Tibial artery (tissue), 4 donors: ENCODE data around the gene RPRD1A.
A peak's percentile ranks its signal among the peaks of the same experiment; 100 is the strongest.
"Not testable (repeated sequence)": the region's sequence is repeated elsewhere in the genome, so short reads cannot be mapped to it uniquely, and the experiment has no call there.

Experiments
- DNase-seq, 2 donors: peaks; one replicate each; pipeline ENCODE4 v3.0.0-alpha.2; 2019
- H3K27ac ChIP-seq, 2 donors: fragments of 200-600 bp; sonication (generic) in 1 of 2; 1 replicate in 1 of 2; 2 replicates in 1 of 2; pipeline ENCODE4 v1.5.1; 2018 to 2019; ENCODE audit warnings: mild to moderate bottlenecking in 1 of 2
- H3K27me3 ChIP-seq, 2 donors: fragments of 200-600 bp; sonication (generic) in 1 of 2; one replicate each; pipeline versions ENCODE4 v1.5.1 to v1.6.0; 2016 to 2019
- H3K36me3 ChIP-seq, 3 donors: fragments of 200-600 bp; sonication (generic) in 2 of 3; one replicate each; pipeline ENCODE4 v1.5.1; 2016 to 2019; ENCODE audit warnings: mild to moderate bottlenecking in 2 of 3
- H3K4me1 ChIP-seq, 4 donors: fragments of 200-600 bp; sonication (generic) in 2 of 4; 1 replicate in 3 of 4; 2 replicates in 1 of 4; pipeline ENCODE4 v1.5.1; 2016 to 2019
- H3K4me3 ChIP-seq, 2 donors: fragments of 200-600 bp; sonication (generic) in 1 of 2; 1 replicate in 1 of 2; 2 replicates in 1 of 2; pipeline ENCODE4 v1.5.1; 2018 to 2019; ENCODE audit warnings: mild to moderate bottlenecking in 2 of 2
- H3K9me3 ChIP-seq, 3 donors: fragments of 200-600 bp; sonication (generic) in 1 of 3; one replicate each; pipeline ENCODE4 v1.5.1; 2016 to 2019
- intact Hi-C: fragments of 100-400 bp; cut with DNase I; formaldehyde crosslinking; loops from one replicate; pipeline ENCODE4 v1.15.0; 2023; ENCODE audit warnings: low total_unique reads
- TF ChIP-seq, protein P1 (sequence below), 2 experiments: fragments of 200-600 bp in 1 of 2; fragments of 450-650 bp in 1 of 2; IDR thresholded peaks; one replicate each; pipeline ENCODE4 v1.5.1; 2017 to 2019; ENCODE audit warnings: antibody characterized with exemption in 2 of 2, mild to moderate bottlenecking in 1 of 2, moderate library complexity in 1 of 2

RPRD1A gene

DNA sequence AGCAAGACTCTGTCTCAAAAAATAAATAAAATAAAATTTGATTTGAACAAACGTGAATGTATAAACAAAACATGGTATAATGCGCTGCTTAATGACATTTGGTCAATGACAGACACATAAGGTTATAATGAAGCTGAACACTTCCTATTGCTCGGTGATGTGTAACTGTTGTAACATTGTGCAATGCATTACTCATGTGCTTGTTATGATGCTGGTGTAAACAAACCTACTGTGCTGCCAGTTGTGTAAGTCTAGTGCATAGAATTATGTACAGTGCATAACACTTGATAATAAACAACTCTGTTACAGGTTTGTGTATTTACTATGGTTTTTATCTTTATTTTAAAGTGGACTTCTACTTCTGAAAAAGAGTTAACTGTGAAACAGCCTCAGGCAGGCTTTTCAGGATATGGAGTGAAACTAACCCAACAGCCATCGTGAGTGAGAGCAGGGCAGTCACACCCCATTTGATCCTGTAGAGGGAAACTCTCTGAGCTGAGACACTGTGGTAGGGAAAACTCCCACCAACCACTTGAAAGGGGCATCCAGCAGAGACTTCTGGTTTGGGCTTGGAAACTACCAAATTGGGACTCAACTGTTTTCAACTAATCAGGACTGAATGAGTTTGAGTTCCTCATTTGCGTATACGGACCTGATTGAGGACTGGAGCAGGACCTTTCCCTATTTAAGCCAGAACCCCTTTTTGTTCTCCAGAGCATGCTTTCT, 8.7 kb upstream of the RPRD1A start:
- H3K27me3 ChIP-seq: peaks cover 0 to 8% of the 10 kb centered on the region in 2 donors
- no peak for DNase-seq
- H3K27ac ChIP-seq: no peak overlapping the region
- H3K9me3 ChIP-seq: no peaks in the 10 kb centered on the region
- TF ChIP-seq, protein P1, sequence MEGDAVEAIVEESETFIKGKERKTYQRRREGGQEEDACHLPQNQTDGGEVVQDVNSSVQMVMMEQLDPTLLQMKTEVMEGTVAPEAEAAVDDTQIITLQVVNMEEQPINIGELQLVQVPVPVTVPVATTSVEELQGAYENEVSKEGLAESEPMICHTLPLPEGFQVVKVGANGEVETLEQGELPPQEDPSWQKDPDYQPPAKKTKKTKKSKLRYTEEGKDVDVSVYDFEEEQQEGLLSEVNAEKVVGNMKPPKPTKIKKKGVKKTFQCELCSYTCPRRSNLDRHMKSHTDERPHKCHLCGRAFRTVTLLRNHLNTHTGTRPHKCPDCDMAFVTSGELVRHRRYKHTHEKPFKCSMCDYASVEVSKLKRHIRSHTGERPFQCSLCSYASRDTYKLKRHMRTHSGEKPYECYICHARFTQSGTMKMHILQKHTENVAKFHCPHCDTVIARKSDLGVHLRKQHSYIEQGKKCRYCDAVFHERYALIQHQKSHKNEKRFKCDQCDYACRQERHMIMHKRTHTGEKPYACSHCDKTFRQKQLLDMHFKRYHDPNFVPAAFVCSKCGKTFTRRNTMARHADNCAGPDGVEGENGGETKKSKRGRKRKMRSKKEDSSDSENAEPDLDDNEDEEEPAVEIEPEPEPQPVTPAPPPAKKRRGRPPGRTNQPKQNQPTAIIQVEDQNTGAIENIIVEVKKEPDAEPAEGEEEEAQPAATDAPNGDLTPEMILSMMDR (IDR thresholded peaks at IDR 0.05): no peak
- H3K4me1 ChIP-seq: no peaks in the 10 kb centered on the region
- no peak overlapping the region for H3K4me3 ChIP-seq
- H3K36me3 ChIP-seq: no peaks in the 10 kb centered on the region
- intact Hi-C loops: no loop called here

DNA sequence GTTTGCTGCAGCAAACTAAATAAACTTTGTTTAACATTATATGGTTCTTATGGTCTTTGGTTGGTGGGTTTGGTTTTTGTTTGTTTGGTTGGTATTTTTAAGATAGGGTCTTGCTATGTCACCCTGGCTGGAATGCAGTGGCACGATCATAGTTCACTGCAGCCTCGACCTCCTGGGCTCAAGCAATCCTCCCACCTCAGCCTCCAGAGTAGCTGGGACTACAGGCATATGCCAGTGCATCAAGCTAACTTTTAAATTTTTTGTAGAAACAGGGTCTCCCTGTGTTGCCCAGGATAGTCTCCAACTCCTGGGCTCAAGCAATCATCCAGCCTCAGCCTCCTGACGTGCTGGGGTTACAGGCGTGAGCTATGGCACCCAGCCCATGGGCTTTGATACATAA, 7.1 kb upstream of the RPRD1A start:
- intact Hi-C loops: no loop called here
- Histone ChIP-seq H3K4me1 (no peaks in the 10 kb centered on the region), H3K27ac (no peak overlapping the region), H3K36me3 (no peaks in the 10 kb centered on the region), H3K9me3 (no peaks in the 10 kb centered on the region), H3K27me3 (peaks cover 0 to 8% of the 10 kb centered on the region in 2 donors), H3K4me3 (no peak overlapping the region)
- DNase-seq: no peak
- TF ChIP-seq, protein P1 (IDR thresholded peaks at IDR 0.05): no peak

DNA sequence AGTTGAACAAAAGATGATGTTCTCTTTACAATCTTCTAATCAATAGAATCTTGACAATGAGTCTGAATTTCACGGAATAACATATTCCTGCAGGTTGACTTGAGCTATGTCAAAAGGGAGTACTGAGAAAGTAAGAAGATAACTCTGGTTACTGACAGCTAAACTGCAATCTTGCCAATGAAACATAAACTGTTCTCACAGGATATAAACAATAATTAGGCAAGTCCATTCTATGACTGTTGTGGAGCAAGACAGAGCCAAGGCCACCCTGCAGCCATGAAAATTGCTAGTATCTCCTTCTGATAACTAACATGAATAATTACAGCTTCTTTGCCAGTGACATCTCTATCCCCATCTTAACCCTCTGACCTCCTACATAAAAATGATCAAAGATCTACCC, 6.3 kb upstream of the RPRD1A start:
- TF ChIP-seq, protein P1 (IDR thresholded peaks at IDR 0.05): no peak
- intact Hi-C loops: no loop called here
- Histone ChIP-seq H3K4me1 (no peaks in the 10 kb centered on the region), H3K4me3 (no peak overlapping the region), H3K36me3 (no peaks in the 10 kb centered on the region), H3K27ac (no peak overlapping the region), H3K27me3 (peaks cover 0 to 8% of the 10 kb centered on the region in 2 donors), H3K9me3 (no peaks in the 10 kb centered on the region)
- DNase-seq: no peak

DNA sequence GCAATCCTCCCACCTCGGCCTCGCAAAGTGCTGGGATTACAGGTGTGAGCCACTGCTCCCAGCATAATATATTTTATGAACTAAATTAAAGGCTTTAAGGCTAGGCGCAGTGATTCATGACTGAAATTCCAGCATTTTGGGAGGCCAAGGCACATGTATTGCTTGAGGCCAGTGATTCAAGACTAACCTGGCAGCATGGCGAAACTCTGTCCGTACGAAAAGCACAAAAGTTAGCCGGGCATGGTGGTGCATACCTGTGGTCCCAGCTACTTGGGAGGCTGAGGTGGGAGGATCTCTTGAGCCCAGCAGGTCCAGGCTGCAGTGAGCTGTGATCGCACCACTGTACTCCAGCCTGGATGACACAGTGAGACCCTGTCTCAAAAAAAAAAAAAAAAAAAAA, 5.0 kb upstream of the RPRD1A start:
- H3K27me3 ChIP-seq, H3K4me1 ChIP-seq, H3K9me3 ChIP-seq, DNase-seq, H3K36me3 ChIP-seq, H3K4me3 ChIP-seq, H3K27ac ChIP-seq, intact Hi-C loops: not testable (repeated sequence)

DNA sequence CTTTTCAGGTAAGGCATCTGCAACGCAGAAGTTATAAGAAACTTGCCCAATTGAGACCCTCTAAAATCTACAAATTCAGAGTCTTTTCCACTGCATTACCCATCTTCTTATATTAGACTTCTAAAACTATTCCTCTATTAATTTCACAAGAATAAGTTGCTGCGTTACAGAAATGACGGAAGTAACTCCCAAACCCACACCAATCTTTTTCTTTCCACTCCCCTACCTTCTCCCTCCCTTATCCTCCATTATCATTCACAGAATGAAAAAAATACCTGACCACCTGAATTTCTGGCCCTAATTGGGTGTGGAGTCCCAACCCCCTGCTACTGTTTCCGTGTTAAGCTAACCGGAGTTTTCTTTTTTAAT, 689 bp downstream of the RPRD1A start:
- no peak for DNase-seq
- intact Hi-C loops: loop anchor here (10.0 kb wide), 1 partner anchor 58 kb away; the partner anchor contains the start of genes ELP2 and SLC39A6

DNA sequence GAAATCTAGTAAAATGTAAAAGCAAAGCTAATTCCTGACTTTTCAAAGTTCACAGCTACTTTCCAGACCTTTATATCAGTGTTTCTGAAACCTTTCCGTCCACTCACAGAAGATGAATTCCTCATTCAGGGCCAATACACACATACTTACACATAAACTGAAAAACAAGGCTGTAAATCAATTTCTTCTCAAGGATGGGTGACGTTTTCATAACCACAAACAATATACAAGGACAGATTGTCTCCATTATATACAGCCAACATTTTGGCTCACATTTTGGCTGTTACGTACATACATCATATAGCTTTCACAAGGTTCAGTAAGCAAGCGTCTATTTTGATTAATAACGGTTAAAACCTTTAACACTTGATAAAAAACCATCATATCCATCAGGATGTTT, 1.4 kb downstream of the RPRD1A start:
- H3K4me1 ChIP-seq: peaks cover 0 to 24% (median 5%) of the 10 kb centered on the region in 4 donors
- intact Hi-C loops: loop anchor here (10.0 kb wide), 1 partner anchor 59 kb away; the partner anchor contains the start of genes ELP2 and SLC39A6
- TF ChIP-seq, protein P1 (IDR thresholded peaks at IDR 0.05): no peak
- no peaks in the 10 kb centered on the region for H3K9me3 ChIP-seq
- H3K27ac ChIP-seq: no peak overlapping the region
- H3K36me3 ChIP-seq: no peaks in the 10 kb centered on the region
- peak overlapping the region; percentile 72 to 77 for H3K4me3 ChIP-seq
- no peak for DNase-seq
- no peaks in the 10 kb centered on the region for H3K27me3 ChIP-seq

More for the DNA sequence above, 689 bp downstream of the RPRD1A start:
- peaks cover 0 to 1% of the 10 kb centered on the region in 2 donors for H3K27me3 ChIP-seq
- peak overlapping the region; percentile 72 to 77 for H3K4me3 ChIP-seq
- TF ChIP-seq, protein P1 (IDR thresholded peaks at IDR 0.05): no peak
- peak overlapping the region; percentile 82 to 87 for H3K27ac ChIP-seq
- no peaks in the 10 kb centered on the region for H3K36me3 ChIP-seq
- H3K9me3 ChIP-seq: no peaks in the 10 kb centered on the region
- peaks cover 0 to 24% (median 5%) of the 10 kb centered on the region in 4 donors for H3K4me1 ChIP-seq

DNA sequence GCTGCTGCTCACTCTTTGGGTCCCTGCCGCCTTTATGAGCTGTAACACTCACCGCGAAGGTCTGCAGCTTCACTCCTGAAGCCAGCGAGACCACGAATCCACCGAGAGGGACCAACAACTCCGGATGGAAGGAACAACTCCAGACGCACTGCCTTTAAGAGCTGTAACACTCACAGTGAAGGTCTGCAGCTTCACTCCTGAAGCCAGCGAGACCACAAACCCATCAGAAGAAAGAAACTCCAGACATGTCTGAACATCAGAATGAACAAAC, 2.6 kb downstream of the RPRD1A start:
- H3K4me3 ChIP-seq, H3K27me3 ChIP-seq, DNase-seq, H3K9me3 ChIP-seq, H3K27ac ChIP-seq, H3K36me3 ChIP-seq: not testable (repeated sequence)
- intact Hi-C loops: loop anchor here (10.0 kb wide), 1 partner anchor 60 kb away; the partner anchor contains the start of genes ELP2 and SLC39A6
- H3K4me1 ChIP-seq: peaks cover 0 to 24% (median 5%) of the 10 kb centered on the region in 4 donors
